Activated CD4-positive, alpha-beta T cell treated with anti-CD3 and anti-CD28 coated beads, Interleukin-2, amount 10 ng/mL, durations not matched to agents 24 days and 14 days (primary cell): ENCODE measurements around the gene ORMDL1. TPM values are rescaled to one million over a fixed set of nuclear protein-coding genes. Genes with fewer than 3 reads are reported as not detected.

Experiments
- DNase-seq: peaks from one replicate; pipeline ENCODE4 v3.0.0; 2022
- H3K27ac Mint-ChIP-seq: one replicate; pipeline ENCODE4 v1.8.0; 2022; ENCODE audit warnings: mild to moderate bottlenecking, mixed read lengths
- H3K27me3 Mint-ChIP-seq: one replicate; pipeline ENCODE4 v1.8.0; 2022; ENCODE audit warnings: mixed read lengths
- H3K36me3 Mint-ChIP-seq: one replicate; pipeline ENCODE4 v1.8.0; 2022; ENCODE audit warnings: low read depth, mild to moderate bottlenecking, mixed read lengths
- H3K4me1 Mint-ChIP-seq: one replicate; pipeline ENCODE4 v1.8.0; 2021; ENCODE audit warnings: mixed read lengths
- H3K4me3 Mint-ChIP-seq: one replicate; pipeline ENCODE4 v1.8.0; 2022; ENCODE audit warnings: mild to moderate bottlenecking, moderate library complexity, mixed read lengths
- H3K9me3 Mint-ChIP-seq: one replicate; pipeline ENCODE4 v1.8.0; 2021; ENCODE audit warnings: mixed read lengths
- intact Hi-C: fragments of 100-400 bp; cut with micrococcal nuclease; formaldehyde crosslinking; loops from one replicate; pipeline ENCODE4 v1.15.1; 2023
- total RNA-seq: library from RNA; stranded (reverse); gene quantifications from 2 replicates; pipeline ENCODE4 v1.2.3, GENCODE V29; 2022

Gene ORMDL1
- total RNA-seq = 74.5 and 82.7 TPM in 2 replicates

- intact Hi-C loops = loop anchor here (1.0 to 10.0 kb wide), 10 partner anchors 22 to 1231 kb away; partner anchors contain the start of genes ANKAR, ASNSD1, GLS and HIBCH
- H3K4me1 Mint-ChIP-seq = peaks cover 37% of the 10 kb centered on the region
- peak; percentile 99 for DNase-seq
- peaks cover 48% of the 10 kb centered on the region for H3K36me3 Mint-ChIP-seq
- H3K9me3 Mint-ChIP-seq = peaks cover 4% of the 10 kb centered on the region
- H3K27me3 Mint-ChIP-seq = no peaks in the 10 kb centered on the region
- H3K27ac Mint-ChIP-seq = peak within 1 kb of the TSS; percentile 86
- H3K4me3 Mint-ChIP-seq = peak within 1 kb of the TSS; percentile 86
These were observed at the start of gene ORMDL1, which contains the start of gene PMS1 for GRCh38 chr2:189783927-189784867. TSS of gene ORMDL1 (minus strand) at chr2:189784339. CDS start at chr2:189782595, 1,744 bp downstream. TSS of gene PMS1 (plus strand) at chr2:189784450. CDS start at chr2:189791810, 7,360 bp downstream.

- Mint-ChIP-seq H3K27ac (peak overlapping the region; percentile 2), H3K36me3 (peaks cover 22% of the 10 kb centered on the region), H3K4me3 (no peak overlapping the region)
These were observed 46.4 kb upstream of the ORMDL1 start for GRCh38 chr2:189830510-189830909.

GRCh38 chr2:189829102-189829833 lies 45.1 kb upstream of the ORMDL1 start:
- Mint-ChIP-seq H3K27ac (no peak overlapping the region), H3K4me3 (no peak overlapping the region), H3K27me3 (no peaks in the 10 kb centered on the region), H3K9me3 (no peaks in the 10 kb centered on the region), H3K36me3 (peaks cover 20% of the 10 kb centered on the region), H3K4me1 (no peaks in the 10 kb centered on the region)
- no peak for DNase-seq
- intact Hi-C loops = no loop called here

More at GRCh38 chr2:189830510-189830909, 46.4 kb upstream of the ORMDL1 start:
- intact Hi-C loops = no loop called here
- Mint-ChIP-seq H3K4me1 (no peaks in the 10 kb centered on the region), H3K9me3 (no peaks in the 10 kb centered on the region), H3K27me3 (no peaks in the 10 kb centered on the region)
- no peak for DNase-seq

- intact Hi-C loops = no loop called here
- Mint-ChIP-seq H3K4me3 (no peak overlapping the region), H3K27ac (no peak overlapping the region), H3K36me3 (peaks cover 14% of the 10 kb centered on the region), H3K27me3 (no peaks in the 10 kb centered on the region), H3K9me3 (no peaks in the 10 kb centered on the region), H3K4me1 (no peaks in the 10 kb centered on the region)
- DNase-seq = no peak
These were observed 41.9 kb upstream of the ORMDL1 start for GRCh38 chr2:189826039-189826438.

- no peak for DNase-seq
- intact Hi-C loops = no loop called here
- H3K4me3 Mint-ChIP-seq = no peak overlapping the region
- peaks cover 2% of the 10 kb centered on the region for H3K4me1 Mint-ChIP-seq
- H3K27ac Mint-ChIP-seq = no peak overlapping the region
- H3K9me3 Mint-ChIP-seq = no peaks in the 10 kb centered on the region
- peaks cover 18% of the 10 kb centered on the region for H3K36me3 Mint-ChIP-seq
- H3K27me3 Mint-ChIP-seq = no peaks in the 10 kb centered on the region
These were observed 40.7 kb upstream of the ORMDL1 start for GRCh38 chr2:189824694-189825396.

- Mint-ChIP-seq H3K36me3 (peaks cover 26% of the 10 kb centered on the region), H3K9me3 (no peaks in the 10 kb centered on the region), H3K4me1 (peaks cover 13% of the 10 kb centered on the region), H3K4me3 (no peak overlapping the region), H3K27ac (no peak overlapping the region), H3K27me3 (no peaks in the 10 kb centered on the region)
- DNase-seq = no peak
- intact Hi-C loops = no loop called here
These were observed 38.0 kb upstream of the ORMDL1 start for GRCh38 chr2:189821953-189822748.

- intact Hi-C loops = loop anchor here (2.0 kb wide), 1 partner anchor 34 kb away; the partner anchor contains the start of genes ORMDL1 and PMS1
- Mint-ChIP-seq H3K36me3 (peaks cover 33% of the 10 kb centered on the region), H3K4me1 (peaks cover 13% of the 10 kb centered on the region), H3K27ac (peak overlapping the region; percentile 82), H3K9me3 (peaks cover 3% of the 10 kb centered on the region), H3K4me3 (peak overlapping the region; percentile 11), H3K27me3 (no peaks in the 10 kb centered on the region)
- no peak for DNase-seq
These were observed 35.2 kb upstream of the ORMDL1 start for GRCh38 chr2:189819297-189819704.

GRCh38 chr2:189818249-189819038 lies 34.3 kb upstream of the ORMDL1 start:
- no peak for DNase-seq
- peak overlapping the region; percentile 82 for H3K27ac Mint-ChIP-seq
- H3K4me1 Mint-ChIP-seq = peaks cover 13% of the 10 kb centered on the region
- no peak overlapping the region for H3K4me3 Mint-ChIP-seq
- H3K9me3 Mint-ChIP-seq = peaks cover 6% of the 10 kb centered on the region
- intact Hi-C loops = loop anchor here (2.0 kb wide), 1 partner anchor 34 kb away; the partner anchor contains the start of genes ORMDL1 and PMS1
- peaks cover 42% of the 10 kb centered on the region for H3K36me3 Mint-ChIP-seq
- no peaks in the 10 kb centered on the region for H3K27me3 Mint-ChIP-seq

- Mint-ChIP-seq H3K9me3 (no peaks in the 10 kb centered on the region), H3K4me1 (peaks cover 7% of the 10 kb centered on the region), H3K27ac (no peak overlapping the region), H3K36me3 (peaks cover 21% of the 10 kb centered on the region), H3K27me3 (no peaks in the 10 kb centered on the region), H3K4me3 (no peak overlapping the region)
- intact Hi-C loops = loop anchor here (10.0 kb wide), 1 partner anchor 51 kb away; no protein-coding TSS in a partner anchor
- no peak for DNase-seq
These were observed 19.3 kb upstream of the ORMDL1 start for GRCh38 chr2:189803431-189803830.

- peak overlapping the region; percentile 57 for H3K27ac Mint-ChIP-seq
- H3K4me1 Mint-ChIP-seq = peaks cover 7% of the 10 kb centered on the region
- peaks cover 23% of the 10 kb centered on the region for H3K36me3 Mint-ChIP-seq
- no peak overlapping the region for H3K4me3 Mint-ChIP-seq
- H3K27me3 Mint-ChIP-seq = no peaks in the 10 kb centered on the region
- intact Hi-C loops = loop anchor here (10.0 kb wide), 1 partner anchor 52 kb away; no protein-coding TSS in a partner anchor
- H3K9me3 Mint-ChIP-seq = no peaks in the 10 kb centered on the region
- DNase-seq = no peak
These were observed 18.3 kb upstream of the ORMDL1 start for GRCh38 chr2:189802396-189802912.

GRCh38 chr2:189799531-189799930 lies 15.4 kb upstream of the ORMDL1 start:
- H3K27ac Mint-ChIP-seq = no peak overlapping the region
- peaks cover 5% of the 10 kb centered on the region for H3K4me1 Mint-ChIP-seq
- H3K36me3 Mint-ChIP-seq = peaks cover 22% of the 10 kb centered on the region
- no peaks in the 10 kb centered on the region for H3K9me3 Mint-ChIP-seq
- intact Hi-C loops = loop anchor here (2.0 kb wide), 1 partner anchor 271 kb away; no protein-coding TSS in a partner anchor
- no peak for DNase-seq
- H3K4me3 Mint-ChIP-seq = no peak overlapping the region
- no peaks in the 10 kb centered on the region for H3K27me3 Mint-ChIP-seq

- no peak overlapping the region for H3K4me3 Mint-ChIP-seq
- DNase-seq = no peak
- peaks cover 27% of the 10 kb centered on the region for H3K36me3 Mint-ChIP-seq
- H3K4me1 Mint-ChIP-seq = peaks cover 5% of the 10 kb centered on the region
- H3K9me3 Mint-ChIP-seq = no peaks in the 10 kb centered on the region
- intact Hi-C loops = loop anchor here (2.0 kb wide), 1 partner anchor 272 kb away; no protein-coding TSS in a partner anchor
- H3K27ac Mint-ChIP-seq = no peak overlapping the region
- H3K27me3 Mint-ChIP-seq = no peaks in the 10 kb centered on the region
These were observed 14.8 kb upstream of the ORMDL1 start for GRCh38 chr2:189799030-189799331.
